Type B pancreatic cell (in vitro differentiated cells): ENCODE results near the gene PVALB. TPM values are rescaled to one million over a fixed set of nuclear protein-coding genes. Genes with fewer than 3 reads are reported as not detected.

Experiments
- DNase-seq: peaks from one replicate; pipeline ENCODE4 v3.0.0; 2021; ENCODE audit warnings: mixed read lengths; ENCODE audit not compliant: unreplicated experiment; ENCODE audit errors: extremely low spot score
- H3K27ac Mint-ChIP-seq: 2 replicates; pipeline ENCODE4 v1.8.0; 2021; ENCODE audit warnings: mild to moderate bottlenecking, mixed read lengths
- H3K27me3 Mint-ChIP-seq: 2 replicates; pipeline ENCODE4 v1.8.0; 2021; ENCODE audit warnings: mixed read lengths
- H3K36me3 Mint-ChIP-seq: 2 replicates; pipeline ENCODE4 v1.8.0; 2021; ENCODE audit warnings: mixed read lengths
- H3K4me1 Mint-ChIP-seq: one replicate; pipeline ENCODE4 v1.8.0; 2021; ENCODE audit warnings: mixed read lengths; ENCODE audit not compliant: unreplicated experiment
- H3K4me3 Mint-ChIP-seq: 2 replicates; pipeline ENCODE4 v1.8.0; 2021; ENCODE audit warnings: mild to moderate bottlenecking, mixed read lengths
- H3K9me3 Mint-ChIP-seq: 2 replicates; pipeline ENCODE4 v1.8.0; 2021; ENCODE audit warnings: mixed read lengths
- total RNA-seq: library from RNA; stranded (reverse); gene quantifications from 2 replicates; pipeline ENCODE4 v1.2.1, GENCODE V29; 2021; ENCODE audit warnings: low replicate concordance
- TF ChIP-seq, protein P1 (sequence below): fragments of 200-600 bp; sonication (generic); conservative IDR thresholded peaks from 2 replicates; pipeline ENCODE4 v1.5.0; 2021; ENCODE audit warnings: antibody characterized with exemption, mild to moderate bottlenecking

The PVALB gene
- total RNA-seq, 1 donor from 2014 or later, result 0.75 TPM

DNA sequence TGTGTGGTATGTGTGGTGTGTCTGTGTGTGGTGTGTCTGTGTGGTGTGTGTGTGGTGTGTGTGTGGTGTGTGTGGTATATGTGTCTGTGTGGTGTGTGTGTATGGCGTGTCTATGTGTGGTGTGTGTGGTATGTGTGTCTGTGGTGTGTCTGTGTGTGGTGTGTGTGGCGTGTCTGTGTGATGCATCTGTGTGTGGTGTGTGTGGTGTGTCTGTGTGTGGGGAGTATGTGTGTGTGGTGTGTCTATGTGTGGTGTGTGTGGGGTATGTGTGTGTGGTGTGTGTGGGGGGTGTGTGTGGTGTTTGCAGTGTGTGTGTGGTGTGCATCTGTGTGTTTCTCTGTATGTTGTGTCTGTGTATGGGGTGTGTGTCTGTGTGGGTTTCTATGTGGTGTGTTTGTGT is 7.8 kb upstream of the PVALB start:
- TF ChIP-seq, protein P1, sequence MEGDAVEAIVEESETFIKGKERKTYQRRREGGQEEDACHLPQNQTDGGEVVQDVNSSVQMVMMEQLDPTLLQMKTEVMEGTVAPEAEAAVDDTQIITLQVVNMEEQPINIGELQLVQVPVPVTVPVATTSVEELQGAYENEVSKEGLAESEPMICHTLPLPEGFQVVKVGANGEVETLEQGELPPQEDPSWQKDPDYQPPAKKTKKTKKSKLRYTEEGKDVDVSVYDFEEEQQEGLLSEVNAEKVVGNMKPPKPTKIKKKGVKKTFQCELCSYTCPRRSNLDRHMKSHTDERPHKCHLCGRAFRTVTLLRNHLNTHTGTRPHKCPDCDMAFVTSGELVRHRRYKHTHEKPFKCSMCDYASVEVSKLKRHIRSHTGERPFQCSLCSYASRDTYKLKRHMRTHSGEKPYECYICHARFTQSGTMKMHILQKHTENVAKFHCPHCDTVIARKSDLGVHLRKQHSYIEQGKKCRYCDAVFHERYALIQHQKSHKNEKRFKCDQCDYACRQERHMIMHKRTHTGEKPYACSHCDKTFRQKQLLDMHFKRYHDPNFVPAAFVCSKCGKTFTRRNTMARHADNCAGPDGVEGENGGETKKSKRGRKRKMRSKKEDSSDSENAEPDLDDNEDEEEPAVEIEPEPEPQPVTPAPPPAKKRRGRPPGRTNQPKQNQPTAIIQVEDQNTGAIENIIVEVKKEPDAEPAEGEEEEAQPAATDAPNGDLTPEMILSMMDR, result no peak
- no peaks in the 10 kb centered on the region for H3K4me1 Mint-ChIP-seq
- no peak overlapping the region for H3K4me3 Mint-ChIP-seq
- H3K36me3 Mint-ChIP-seq, result no peaks in the 10 kb centered on the region
- DNase-seq, result no peak
- H3K27me3 Mint-ChIP-seq, result peaks cover 46% of the 10 kb centered on the region
- no peak overlapping the region for H3K27ac Mint-ChIP-seq
- no peaks in the 10 kb centered on the region for H3K9me3 Mint-ChIP-seq

DNA sequence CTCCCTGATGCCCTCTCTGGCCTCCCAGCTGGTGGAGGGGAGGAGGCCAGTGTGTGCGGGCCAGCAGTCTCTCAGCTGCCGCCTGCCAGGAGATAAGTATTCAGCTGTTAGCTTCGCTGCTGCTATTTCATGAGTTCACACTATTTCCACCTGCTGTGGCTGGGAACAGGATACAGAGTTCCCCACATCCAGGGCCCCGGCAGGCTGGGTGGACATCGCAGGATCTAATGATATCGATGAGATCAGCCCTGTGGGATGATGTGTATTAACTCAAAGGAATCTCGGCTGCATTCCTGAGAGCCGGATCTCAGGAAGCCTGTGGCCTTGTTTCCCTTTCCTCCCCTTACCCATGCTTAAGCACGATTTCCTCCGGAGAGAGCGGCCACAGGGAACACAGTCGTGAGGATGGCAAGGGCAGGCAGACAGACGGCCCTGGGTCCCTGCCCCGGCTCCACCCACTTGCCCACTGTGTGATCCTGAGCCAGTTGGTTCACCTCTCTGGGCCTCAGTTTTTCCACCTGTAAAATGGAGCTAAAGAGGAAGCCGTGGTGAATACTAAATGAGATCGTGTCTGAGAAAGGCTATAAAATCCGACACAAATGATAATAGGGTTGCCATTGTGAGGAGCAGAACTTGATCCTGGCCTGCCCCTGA is 6.5 kb upstream of the PVALB start:
- Mint-ChIP-seq H3K27me3 (peaks cover 54% of the 10 kb centered on the region), H3K27ac (no peak overlapping the region), H3K9me3 (no peaks in the 10 kb centered on the region), H3K36me3 (no peaks in the 10 kb centered on the region), H3K4me3 (no peak overlapping the region), H3K4me1 (no peaks in the 10 kb centered on the region)
- TF ChIP-seq, protein P1, result no peak
- no peak for DNase-seq

DNA sequence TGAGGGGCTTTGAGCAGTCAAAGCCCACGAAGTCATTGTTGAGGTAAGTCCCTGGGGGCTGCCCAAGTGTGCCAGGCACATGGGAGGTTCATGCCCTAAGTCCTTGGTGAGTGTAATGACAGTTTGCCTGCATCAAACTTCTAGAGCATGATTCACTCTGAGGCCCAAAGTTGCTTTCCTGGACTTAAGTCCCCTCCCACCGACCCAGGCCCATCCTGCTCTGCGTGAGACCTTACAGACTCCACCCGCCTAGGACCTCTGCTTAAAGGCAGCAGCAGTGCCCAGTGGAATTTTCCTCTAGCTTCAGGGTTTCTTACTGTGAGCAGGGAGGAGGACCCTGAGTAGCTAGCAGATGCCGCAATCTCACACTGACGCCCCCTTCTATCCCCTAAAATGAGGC is 5.7 kb upstream of the PVALB start:
- no peak for DNase-seq
- Mint-ChIP-seq H3K9me3 (no peaks in the 10 kb centered on the region), H3K27me3 (peaks cover 56% of the 10 kb centered on the region), H3K4me1 (no peaks in the 10 kb centered on the region), H3K27ac (no peak overlapping the region), H3K36me3 (no peaks in the 10 kb centered on the region), H3K4me3 (no peak overlapping the region)
- TF ChIP-seq, protein P1, result no peak

DNA sequence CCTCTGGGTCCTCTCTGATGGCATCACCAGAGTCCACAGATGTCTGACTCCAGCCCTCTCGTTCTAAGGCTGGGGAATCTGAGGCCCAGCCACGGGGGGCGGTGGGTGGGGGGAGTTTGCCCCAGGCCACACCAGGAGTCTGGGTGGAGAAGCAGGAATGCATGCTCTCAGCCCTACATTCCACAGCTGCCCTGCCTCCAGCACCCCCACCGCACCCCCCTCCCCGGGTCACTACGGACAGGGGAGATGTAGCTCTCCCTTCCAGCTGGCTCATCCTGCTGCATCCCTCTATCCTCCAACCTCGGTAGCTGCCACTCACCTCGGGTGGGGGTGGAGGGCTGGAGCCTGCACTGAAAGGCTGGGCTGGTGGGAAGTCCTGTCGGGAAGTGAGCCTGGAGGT is 2.3 kb upstream of the PVALB start:
- Mint-ChIP-seq H3K36me3 (no peaks in the 10 kb centered on the region), H3K4me3 (no peak overlapping the region), H3K27me3 (peaks cover 78% of the 10 kb centered on the region), H3K27ac (no peak overlapping the region), H3K4me1 (no peaks in the 10 kb centered on the region), H3K9me3 (no peaks in the 10 kb centered on the region)
- DNase-seq, result no peak
- TF ChIP-seq, protein P1, result no peak

DNA sequence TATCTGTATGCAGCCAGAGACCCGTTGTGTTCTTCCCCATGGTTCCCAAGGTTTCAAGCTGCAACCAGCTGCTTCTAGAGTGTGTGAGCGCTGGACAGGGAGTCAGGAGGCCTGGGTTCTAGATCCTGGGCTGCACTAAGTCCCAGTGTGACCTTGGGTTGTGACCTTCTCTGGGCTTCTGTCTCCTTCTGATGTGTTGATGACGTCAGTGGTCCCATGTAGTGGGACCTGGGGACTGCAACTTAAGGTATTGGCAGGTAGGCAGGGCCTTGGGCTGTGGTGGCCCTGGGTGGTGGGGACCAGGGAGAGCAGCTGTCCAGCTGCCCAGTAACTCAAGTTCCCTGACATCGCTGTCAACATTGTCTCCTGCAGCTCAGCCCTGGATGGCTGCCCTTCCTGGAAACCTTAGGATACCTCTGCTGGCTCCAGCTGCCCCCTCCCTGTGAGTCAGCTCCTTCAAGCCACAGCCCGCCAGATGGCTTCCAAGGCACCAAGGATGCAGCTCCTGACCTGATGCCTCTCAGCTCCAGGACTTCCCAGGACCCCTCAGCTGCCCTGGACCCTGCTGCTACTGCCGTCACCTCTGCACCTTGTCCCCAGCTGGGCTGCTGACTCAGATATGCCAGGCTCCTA is 1.3 kb upstream of the PVALB start:
- H3K4me1 Mint-ChIP-seq, result no peaks in the 10 kb centered on the region
- no peak for DNase-seq
- no peaks in the 10 kb centered on the region for H3K36me3 Mint-ChIP-seq
- no peak overlapping the region for H3K27ac Mint-ChIP-seq
- H3K4me3 Mint-ChIP-seq, result no peak overlapping the region
- TF ChIP-seq, protein P1, result no peak
- peaks cover 84% of the 10 kb centered on the region for H3K27me3 Mint-ChIP-seq
- no peaks in the 10 kb centered on the region for H3K9me3 Mint-ChIP-seq
